ENCODE data around the gene MYLK. TPM values are rescaled to one million over a fixed set of nuclear protein-coding genes. Genes with fewer than 3 reads are reported as not detected.

MYLK gene
- total RNA-seq, 4 donors from 2014 or later, result 10.7 to 320 (median 42.0) TPM

- 0 to 50% methylated on average over 1 to 2 of the region's 2 CpGs for WGBS, 2 donors
- Histone ChIP-seq H3K36me3 (no peaks in the 10 kb centered on the region), H3K4me3 (no peak overlapping the region), H3K9me3 (no peaks in the 10 kb centered on the region), H3K4me1 (peaks cover 0 to 17% (median 0%) of the 10 kb centered on the region in 3 donors), H3K27me3 (peaks cover 0 to 24% (median 0%) of the 10 kb centered on the region in 4 donors), H3K27ac (no peak overlapping the region)
- intact Hi-C loops (cut with DNase I), result no loop called here
- TF ChIP-seq CTCF (IDR thresholded peaks at IDR 0.05) (no peak), POLR2A (IDR thresholded peaks at IDR 0.05) (no peak)
- no peak for DNase-seq
Measured at GRCh38 chr3:123807820-123808219, 76.3 kb downstream of the MYLK start.

GRCh38 chr3:123805504-123805903 lies 78.6 kb downstream of the MYLK start:
- Histone ChIP-seq H3K36me3 (no peaks in the 10 kb centered on the region), H3K27me3 (peaks cover 0 to 46% (median under 1%) of the 10 kb centered on the region in 4 donors), H3K4me3 (no peak overlapping the region), H3K27ac (no peak overlapping the region), H3K9me3 (no peaks in the 10 kb centered on the region), H3K4me1 (peaks cover 0 to 20% (median 0%) of the 10 kb centered on the region in 3 donors)
- intact Hi-C loops (cut with DNase I), result no loop called here
- TF ChIP-seq CTCF (IDR thresholded peaks at IDR 0.05) (no peak), POLR2A (IDR thresholded peaks at IDR 0.05) (no peak)
- no peak for DNase-seq
- 69 to 75% methylated on average over 2 of the region's 2 CpGs for WGBS, 2 donors

- Histone ChIP-seq H3K4me1 (peaks cover 2 to 24% (median 3%) of the 10 kb centered on the region in 3 donors), H3K27me3 (peaks cover 0 to 50% (median 2%) of the 10 kb centered on the region in 4 donors), H3K9me3 (no peaks in the 10 kb centered on the region), H3K27ac (no peak overlapping the region), H3K4me3 (no peak overlapping the region), H3K36me3 (no peaks in the 10 kb centered on the region)
- 80 to 84% methylated on average over 4 to 7 of the region's 7 CpGs for WGBS, 2 donors
- no peak for DNase-seq
- intact Hi-C loops (cut with DNase I), result no loop called here
- TF ChIP-seq CTCF (IDR thresholded peaks at IDR 0.05) (no peak), POLR2A (IDR thresholded peaks at IDR 0.05) (no peak)
Measured at GRCh38 chr3:123805101-123805500, 79.0 kb downstream of the MYLK start.

- peaks cover 0 to 55% (median 2%) of the 10 kb centered on the region in 4 donors for H3K27me3 ChIP-seq
- peaks cover 6 to 28% (median 7%) of the 10 kb centered on the region in 3 donors for H3K4me1 ChIP-seq
- intact Hi-C loops (cut with DNase I), result no loop called here
- H3K4me3 ChIP-seq, result no peak overlapping the region
- TF ChIP-seq POLR2A (IDR thresholded peaks at IDR 0.05) (no peak), CTCF (IDR thresholded peaks at IDR 0.05) (no peak)
- H3K27ac ChIP-seq, result no peak overlapping the region
- 100% methylated on average over 2 of the region's 3 CpGs; no CpG with 5 or more reads in 1 of the 2 donors for WGBS, 2 donors
- H3K36me3 ChIP-seq, result no peaks in the 10 kb centered on the region
- no peak for DNase-seq
- H3K9me3 ChIP-seq, result no peaks in the 10 kb centered on the region
Measured at GRCh38 chr3:123804676-123805075, 79.5 kb downstream of the MYLK start.

- Histone ChIP-seq H3K9me3 (no peaks in the 10 kb centered on the region), H3K4me1 (peaks cover 7 to 28% (median 10%) of the 10 kb centered on the region in 3 donors), H3K27me3 (peaks cover 0 to 66% (median 2%) of the 10 kb centered on the region in 4 donors), H3K4me3 (no peak overlapping the region), H3K27ac (no peak overlapping the region), H3K36me3 (no peaks in the 10 kb centered on the region)
- 19 to 69% methylated on average over 3 to 4 of the region's 5 CpGs for WGBS, 2 donors
- TF ChIP-seq CTCF (IDR thresholded peaks at IDR 0.05), result no peak
- no peak for TF ChIP-seq POLR2A (IDR thresholded peaks at IDR 0.05)
- intact Hi-C loops (cut with DNase I), result no loop called here
- DNase-seq, result no peak
Measured at GRCh38 chr3:123803521-123803920, 80.6 kb downstream of the MYLK start.
